HEK293T (cell line): ENCODE measurements around the gene SBNO2.

ENCODE experiments used
- ARNT ChIP-seq: fragments of 450-650 bp; IDR thresholded peaks from 2 replicates; pipeline ENCODE4 v1.6.1; 2017; ENCODE audit warnings: mild to moderate bottlenecking
- BHLHE40 ChIP-seq: fragments of 450-650 bp; IDR thresholded peaks from 2 replicates; pipeline ENCODE4 v1.6.1; 2016; ENCODE audit warnings: mild to moderate bottlenecking, moderate library complexity, borderline replicate concordance
- ELF4 ChIP-seq: fragments of 450-650 bp; IDR thresholded peaks from 2 replicates; pipeline ENCODE4 v1.6.1; 2017; ENCODE audit warnings: antibody characterized with exemption
- FOXA1 ChIP-seq: fragments of 450-650 bp; IDR thresholded peaks from 2 replicates; pipeline ENCODE4 v1.6.1; 2016; ENCODE audit warnings: mild to moderate bottlenecking
- HDGF ChIP-seq: fragments of 450-650 bp; IDR thresholded peaks from 2 replicates; pipeline ENCODE4 v1.6.1; 2017; ENCODE audit warnings: antibody characterized with exemption, borderline replicate concordance
- SUZ12 ChIP-seq: fragments of 450-650 bp; IDR thresholded peaks from 2 replicates; pipeline ENCODE4 v1.6.1; 2016; ENCODE audit warnings: mild to moderate bottlenecking
- TARDBP ChIP-seq: fragments of 450-650 bp; IDR thresholded peaks from 2 replicates; pipeline ENCODE4 v1.6.1; 2016
- TF ChIP-seq, protein P1 (sequence below): fragments of 450-650 bp; IDR thresholded peaks from 2 replicates; pipeline ENCODE4 v1.6.1; 2016

DNA sequence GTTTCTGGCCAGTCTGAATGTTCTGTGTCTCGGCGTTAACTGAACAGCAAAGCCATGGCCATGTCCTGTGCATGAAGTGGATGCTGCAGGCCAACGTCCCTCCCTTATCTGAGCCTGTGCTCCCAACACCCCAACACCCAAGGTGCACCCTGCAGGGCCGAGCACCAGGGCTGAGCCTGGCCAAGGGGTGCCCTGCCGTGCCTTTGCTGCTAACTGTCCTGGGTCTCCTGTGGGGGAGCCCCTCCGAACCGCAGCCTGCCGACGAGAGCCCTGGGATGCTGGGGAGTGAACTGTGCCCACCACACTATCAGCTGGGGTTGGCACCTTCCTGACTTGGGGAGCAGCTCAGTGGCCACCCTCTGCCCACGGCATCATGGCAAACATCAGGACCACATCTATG lies 52.7 kb downstream of the SBNO2 start:
- TF ChIP-seq HDGF (no peak), FOXA1 (no peak), TARDBP (no peak), BHLHE40 (no peak), ELF4 (no peak), ARNT (no peak), SUZ12 (no peak)
- TF ChIP-seq, protein P1, sequence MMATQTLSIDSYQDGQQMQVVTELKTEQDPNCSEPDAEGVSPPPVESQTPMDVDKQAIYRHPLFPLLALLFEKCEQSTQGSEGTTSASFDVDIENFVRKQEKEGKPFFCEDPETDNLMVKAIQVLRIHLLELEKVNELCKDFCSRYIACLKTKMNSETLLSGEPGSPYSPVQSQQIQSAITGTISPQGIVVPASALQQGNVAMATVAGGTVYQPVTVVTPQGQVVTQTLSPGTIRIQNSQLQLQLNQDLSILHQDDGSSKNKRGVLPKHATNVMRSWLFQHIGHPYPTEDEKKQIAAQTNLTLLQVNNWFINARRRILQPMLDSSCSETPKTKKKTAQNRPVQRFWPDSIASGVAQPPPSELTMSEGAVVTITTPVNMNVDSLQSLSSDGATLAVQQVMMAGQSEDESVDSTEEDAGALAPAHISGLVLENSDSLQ: no peak
